ENCODE results near the gene SDCCAG8.
A peak's percentile ranks its signal among the peaks of the same experiment; 100 is the strongest.

SDCCAG8 gene

DNA sequence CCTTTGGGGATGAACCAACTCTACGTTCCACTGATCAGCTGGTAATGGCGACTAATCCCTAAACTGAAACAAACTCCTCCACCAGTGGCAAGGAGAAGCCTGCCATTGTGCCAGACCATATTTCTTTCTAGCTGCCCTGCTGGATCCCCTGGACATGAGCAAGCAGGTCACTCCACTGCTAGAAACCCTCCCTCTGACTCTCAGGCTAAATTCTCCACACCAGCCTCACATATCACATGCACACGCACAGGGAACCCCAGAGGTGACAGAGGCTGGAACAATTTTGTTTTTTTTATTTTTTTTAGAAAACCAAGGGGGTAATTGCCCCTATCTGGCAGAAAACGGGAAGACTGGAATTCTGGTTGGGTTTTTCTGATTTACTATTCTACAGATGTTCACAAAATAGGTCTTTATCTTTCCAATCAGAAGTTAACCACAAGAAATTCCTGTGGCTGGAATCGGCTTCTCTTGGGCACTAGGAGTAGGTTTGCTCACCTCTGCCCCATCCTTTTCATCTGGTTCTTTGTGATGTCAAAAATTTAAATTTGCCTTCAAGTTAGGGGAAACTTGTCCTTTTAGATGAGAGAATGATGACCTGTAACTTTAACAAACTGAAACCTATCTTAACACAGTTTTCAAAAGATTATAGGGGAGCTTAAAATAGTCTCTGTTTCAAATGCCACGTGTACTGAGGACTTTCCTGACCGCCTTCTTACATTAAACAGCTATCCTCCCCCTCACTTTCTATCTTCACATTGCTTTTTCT is 258.1 kb downstream of the SDCCAG8 start:
- no peak for TF ChIP-seq CTCF (IDR thresholded peaks at IDR 0.05; ENCODE audit: control insufficient read depth, insufficient read depth, low read depth, low read length, missing control alignments)
- no peak overlapping the region for H3K4me3 ChIP-seq (ENCODE audit: control insufficient read depth, low read depth, low read length)
- DNase-seq (ENCODE audit: low read depth): no peak

- TF ChIP-seq CTCF (IDR thresholded peaks at IDR 0.05; ENCODE audit: control insufficient read depth, insufficient read depth, low read depth, low read length, missing control alignments): no peak
- DNase-seq (ENCODE audit: low read depth): no peak
These were observed 259.1 kb downstream of the SDCCAG8 start for GRCh38 chr1:243514927-243515326.

DNA sequence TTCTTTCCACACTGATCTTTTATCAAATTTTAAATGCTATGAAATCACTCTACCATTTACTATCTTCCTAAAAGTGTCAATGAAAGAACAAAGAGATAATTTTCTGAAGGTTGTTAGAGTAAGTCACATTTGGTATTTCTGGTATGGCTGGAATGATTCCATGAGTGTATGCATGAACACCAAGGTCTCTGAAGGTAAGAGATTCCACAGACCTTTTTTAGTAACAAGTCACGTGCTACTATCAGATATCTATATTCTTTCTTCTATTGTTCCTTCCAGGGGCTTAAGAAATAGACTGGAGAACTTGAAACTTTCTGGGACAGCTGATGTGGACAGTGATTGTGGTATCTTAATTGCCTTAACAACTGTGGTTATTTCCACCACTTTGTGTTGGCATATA is 265.0 kb downstream of the SDCCAG8 start:
- TF ChIP-seq CTCF (IDR thresholded peaks at IDR 0.05; ENCODE audit: control insufficient read depth, insufficient read depth, low read depth, low read length, missing control alignments): no peak
- H3K4me3 ChIP-seq (ENCODE audit: control insufficient read depth, low read depth, low read length): no peak overlapping the region
- no peak for DNase-seq (ENCODE audit: low read depth)

More at GRCh38 chr1:243514927-243515326, 259.1 kb downstream of the SDCCAG8 start:
- no peak overlapping the region for H3K4me3 ChIP-seq (ENCODE audit: control insufficient read depth, low read depth, low read length)

GRCh38 chr1:243523766-243524165 is 267.9 kb downstream of the SDCCAG8 start:
- H3K4me3 ChIP-seq (ENCODE audit: control insufficient read depth, low read depth, low read length): no peak overlapping the region
- TF ChIP-seq CTCF (IDR thresholded peaks at IDR 0.05; ENCODE audit: control insufficient read depth, insufficient read depth, low read depth, low read length, missing control alignments): no peak
- no peak for DNase-seq (ENCODE audit: low read depth)

DNA sequence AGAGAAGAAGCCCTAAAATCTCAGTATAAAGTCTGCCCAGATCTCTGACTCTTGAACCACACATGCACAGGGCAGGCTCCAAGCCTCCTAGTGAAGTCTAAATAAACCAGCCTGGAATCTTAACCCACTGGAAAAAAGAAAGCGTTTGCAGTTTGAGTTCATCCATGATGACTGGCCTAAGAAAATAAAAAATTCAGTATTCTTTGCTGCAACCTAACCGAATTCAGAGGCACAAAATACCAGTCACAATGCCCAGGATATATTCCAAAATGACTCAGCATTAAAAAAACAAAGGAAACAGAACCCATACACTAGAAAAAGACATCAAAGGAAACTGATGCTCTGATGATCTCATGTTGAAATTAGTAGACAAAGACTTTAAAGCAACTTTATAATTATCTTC is 269.2 kb downstream of the SDCCAG8 start:
- H3K4me3 ChIP-seq (ENCODE audit: control insufficient read depth, low read depth, low read length): no peak overlapping the region
- TF ChIP-seq CTCF (IDR thresholded peaks at IDR 0.05; ENCODE audit: control insufficient read depth, insufficient read depth, low read depth, low read length, missing control alignments): no peak
- DNase-seq (ENCODE audit: low read depth): peak; percentile 40

DNA sequence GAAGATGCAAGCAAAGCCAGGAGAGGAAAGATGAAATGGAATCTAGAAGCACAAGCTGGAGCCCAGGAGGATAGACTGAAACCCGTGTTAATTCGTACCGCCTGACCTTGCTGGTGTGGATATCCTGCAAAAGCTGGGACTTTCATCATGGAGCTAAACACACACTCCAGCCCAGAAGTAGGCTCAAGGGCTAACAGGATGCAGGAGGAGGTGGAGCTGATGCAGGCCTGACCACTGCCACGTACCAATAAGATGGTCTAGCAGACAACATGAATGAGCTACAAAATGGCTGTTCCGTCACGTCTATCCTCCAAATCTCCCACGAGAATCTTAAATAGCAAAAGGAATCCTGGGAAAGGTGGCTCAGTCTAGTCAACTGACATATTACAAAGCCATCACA is 270.3 kb downstream of the SDCCAG8 start:
- DNase-seq (ENCODE audit: low read depth): no peak
- TF ChIP-seq CTCF (IDR thresholded peaks at IDR 0.05; ENCODE audit: control insufficient read depth, insufficient read depth, low read depth, low read length, missing control alignments): no peak
- no peak overlapping the region for H3K4me3 ChIP-seq (ENCODE audit: control insufficient read depth, low read depth, low read length)
